Lower leg skin (tissue), 3 donors: Measurements from ENCODE around the gene PPP1R7.

Experiments
- CTCF ChIP-seq, 3 donors: fragments of 450-650 bp; IDR thresholded peaks; one replicate each; pipeline ENCODE4 v1.5.1; 2016; ENCODE audit warnings: antibody characterized with exemption in 3 of 3, mild to moderate bottlenecking in 3 of 3, moderate library complexity in 2 of 3
- POLR2A ChIP-seq, 2 donors: fragments of 450-650 bp; IDR thresholded peaks; one replicate each; pipeline ENCODE4 v1.6.1; 2016 to 2017; ENCODE audit warnings: antibody characterized with exemption in 2 of 2, mild to moderate bottlenecking in 1 of 2, moderate library complexity in 1 of 2

GRCh38 chr2:241202268-241202585 lies 52.0 kb downstream of the PPP1R7 start:
- TF ChIP-seq CTCF (IDR thresholded peaks at IDR 0.05) (no peak), POLR2A (IDR thresholded peaks at IDR 0.05) (no peak)
